Memory B cell (primary cell): Measurements from ENCODE around the gene NRXN3.

Experiments
- ATAC-seq: fragments of 150-1000 bp; cut with Tn5 transposase; 2 replicates; pipeline ENCODE4 v1.10.0; 2021; ENCODE audit warnings: low read depth, mild to moderate bottlenecking, moderate library complexity
- DNase-seq, 2 donors: peaks; one replicate each; pipeline ENCODE4 v3.0.0; 2022; ENCODE audit warnings: low spot score in 2 of 2
- H3K27ac Mint-ChIP-seq: one replicate; pipeline ENCODE4 v1.8.0; 2022; ENCODE audit warnings: mild to moderate bottlenecking, moderate library complexity, mixed read lengths
- H3K27me3 Mint-ChIP-seq: one replicate; pipeline ENCODE4 v1.8.0; 2022; ENCODE audit warnings: mixed read lengths
- H3K36me3 Mint-ChIP-seq: one replicate; pipeline ENCODE4 v1.8.0; 2022; ENCODE audit warnings: mild to moderate bottlenecking, mixed read lengths
- H3K4me1 Mint-ChIP-seq: one replicate; pipeline ENCODE4 v1.8.0; 2022; ENCODE audit warnings: mixed read lengths
- H3K4me3 Mint-ChIP-seq: one replicate; pipeline ENCODE4 v1.8.0; 2022; ENCODE audit warnings: mild to moderate bottlenecking, moderate library complexity, mixed read lengths
- H3K9me3 Mint-ChIP-seq: one replicate; pipeline ENCODE4 v1.8.0; 2022; ENCODE audit warnings: mixed read lengths

Gene NRXN3

DNA sequence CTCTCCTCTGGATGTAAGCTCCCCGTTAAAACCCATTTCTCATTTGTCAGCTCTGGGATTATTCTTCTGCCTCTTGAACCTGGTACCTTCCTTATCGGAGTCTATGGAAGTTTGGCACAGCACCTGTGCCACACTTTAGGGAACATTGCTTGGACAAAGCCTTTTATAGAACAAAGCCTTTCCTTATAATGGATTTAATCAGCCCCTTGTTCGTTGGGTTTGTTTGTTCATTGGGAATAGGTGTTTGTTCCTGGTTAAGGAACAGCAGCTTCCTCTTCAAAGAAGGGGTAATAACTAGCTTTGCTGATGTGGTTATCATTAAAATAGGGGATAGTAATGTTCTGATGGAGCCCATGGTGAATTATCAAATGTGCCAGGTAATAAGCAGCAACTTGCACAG is 70.4 kb downstream of the NRXN3 start:
- no peak for DNase-seq
- Mint-ChIP-seq H3K27me3 (no peaks in the 10 kb centered on the region), H3K4me3 (no peak overlapping the region), H3K27ac (no peak overlapping the region), H3K4me1 (no peaks in the 10 kb centered on the region), H3K36me3 (no peaks in the 10 kb centered on the region), H3K9me3 (no peaks in the 10 kb centered on the region)
- no peak for ATAC-seq

DNA sequence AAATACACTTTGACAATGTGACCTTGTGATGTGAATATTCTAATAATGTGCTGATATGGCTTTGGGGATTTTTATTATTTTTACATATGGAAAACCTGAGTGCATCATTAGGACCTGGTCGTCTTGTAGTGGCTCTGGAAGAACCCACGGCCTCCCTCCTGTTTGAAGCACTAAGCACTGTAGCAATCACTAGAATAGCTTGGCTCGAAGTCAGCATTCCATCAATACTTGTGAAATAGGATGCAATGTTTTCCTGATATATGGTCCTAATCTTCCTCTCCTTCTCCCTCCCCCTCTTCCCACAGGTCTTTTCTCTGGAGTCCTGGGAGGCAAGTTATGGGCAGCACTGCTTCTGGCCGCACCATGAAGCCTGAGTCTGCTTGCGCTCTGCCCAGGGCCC is 71.9 kb downstream of the NRXN3 start:
- Mint-ChIP-seq H3K27ac (no peak overlapping the region), H3K4me1 (no peaks in the 10 kb centered on the region), H3K9me3 (no peaks in the 10 kb centered on the region), H3K4me3 (no peak overlapping the region), H3K27me3 (no peaks in the 10 kb centered on the region), H3K36me3 (no peaks in the 10 kb centered on the region)
- no peak for DNase-seq
- no peak for ATAC-seq

DNA sequence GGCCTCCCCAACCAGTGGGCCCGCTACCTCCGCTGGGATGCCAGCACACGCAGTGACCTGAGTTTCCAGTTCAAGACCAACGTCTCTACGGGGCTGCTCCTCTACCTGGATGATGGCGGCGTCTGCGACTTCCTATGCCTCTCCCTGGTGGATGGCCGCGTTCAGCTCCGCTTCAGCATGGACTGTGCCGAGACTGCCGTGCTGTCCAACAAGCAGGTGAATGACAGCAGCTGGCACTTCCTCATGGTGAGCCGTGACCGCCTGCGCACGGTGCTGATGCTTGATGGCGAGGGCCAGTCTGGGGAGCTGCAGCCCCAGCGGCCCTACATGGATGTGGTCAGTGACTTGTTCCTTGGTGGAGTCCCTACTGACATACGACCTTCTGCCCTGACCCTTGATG is 73.0 kb downstream of the NRXN3 start:
- DNase-seq (no peak), ATAC-seq (no peak)
- Mint-ChIP-seq H3K4me1 (no peaks in the 10 kb centered on the region), H3K4me3 (no peak overlapping the region), H3K27ac (no peak overlapping the region), H3K36me3 (no peaks in the 10 kb centered on the region), H3K9me3 (no peaks in the 10 kb centered on the region), H3K27me3 (no peaks in the 10 kb centered on the region)

DNA sequence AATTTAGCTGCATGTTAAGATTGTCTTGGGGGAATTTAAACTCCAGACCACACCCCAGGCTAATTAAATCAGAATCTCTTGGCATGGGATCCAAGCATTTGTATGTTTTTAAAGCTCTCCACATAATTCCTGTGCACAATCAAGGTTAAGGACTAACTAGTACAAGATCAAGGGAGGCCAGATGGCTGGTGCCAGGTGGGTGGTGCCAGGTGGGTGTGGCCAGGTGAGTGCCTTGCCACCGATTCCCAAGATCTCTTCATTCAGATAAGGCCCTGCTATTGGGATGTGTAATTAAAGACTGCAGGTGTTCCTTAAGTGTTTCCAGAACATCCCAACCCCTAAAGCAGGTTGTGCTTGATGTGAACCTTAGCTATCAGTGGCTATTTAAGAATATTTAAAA is 75.1 kb downstream of the NRXN3 start:
- no peak for DNase-seq
- H3K9me3 Mint-ChIP-seq, result no peaks in the 10 kb centered on the region
- H3K4me1 Mint-ChIP-seq, result no peaks in the 10 kb centered on the region
- no peak overlapping the region for H3K27ac Mint-ChIP-seq
- H3K4me3 Mint-ChIP-seq, result no peak overlapping the region
- H3K36me3 Mint-ChIP-seq, result no peaks in the 10 kb centered on the region
- no peak for ATAC-seq
- H3K27me3 Mint-ChIP-seq, result no peaks in the 10 kb centered on the region

DNA sequence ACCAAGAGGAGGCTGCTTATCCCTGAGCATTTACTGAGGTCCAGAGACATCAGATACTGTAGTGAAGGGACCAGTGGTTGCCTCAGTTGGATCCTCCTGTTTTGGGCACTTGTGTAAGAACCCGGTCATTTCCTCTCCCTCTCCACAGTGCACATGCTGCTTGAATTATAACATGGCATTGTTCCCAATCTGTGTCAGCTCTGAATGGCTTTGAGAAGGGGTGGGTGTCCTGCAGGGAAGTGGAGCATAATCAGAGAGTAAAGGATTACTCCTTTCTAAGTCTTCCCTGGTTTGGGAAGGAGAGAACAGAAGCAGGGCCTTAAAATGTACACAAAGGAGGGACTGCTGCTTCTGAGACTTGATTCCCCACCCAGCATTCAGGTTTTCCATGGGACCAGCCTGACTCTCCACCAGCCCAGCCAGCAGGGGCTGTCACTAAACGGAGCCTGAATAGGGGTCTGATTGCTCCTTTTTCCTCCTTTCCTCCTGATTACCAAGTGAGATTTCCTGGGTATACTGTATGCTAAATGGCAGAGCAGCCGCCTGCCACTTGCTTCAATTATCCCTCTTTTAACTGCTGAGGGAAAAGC is 78.4 kb downstream of the NRXN3 start:
- Mint-ChIP-seq H3K4me1 (no peaks in the 10 kb centered on the region), H3K4me3 (no peak overlapping the region), H3K27me3 (no peaks in the 10 kb centered on the region), H3K9me3 (no peaks in the 10 kb centered on the region), H3K27ac (no peak overlapping the region), H3K36me3 (no peaks in the 10 kb centered on the region)
- DNase-seq (no peak), ATAC-seq (no peak)

DNA sequence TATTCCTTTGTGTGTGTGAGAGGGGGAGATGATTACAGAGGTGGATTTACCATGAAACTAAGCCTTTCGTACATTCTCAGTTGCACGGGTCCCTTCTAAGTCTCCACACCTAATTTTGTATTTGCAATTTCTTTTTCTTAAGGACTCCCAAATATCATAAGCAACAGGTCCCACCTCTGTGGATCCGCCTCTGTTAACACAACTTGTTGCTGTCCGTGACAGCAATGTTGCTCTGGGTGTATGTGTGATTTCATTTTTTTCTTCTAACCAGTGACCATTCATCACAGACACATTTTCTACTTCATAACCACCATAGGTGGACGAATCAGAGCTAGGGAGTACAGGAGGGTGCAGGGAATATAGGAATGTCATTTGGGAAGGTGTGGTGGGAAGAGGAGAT is 81.1 kb downstream of the NRXN3 start:
- Mint-ChIP-seq H3K9me3 (no peaks in the 10 kb centered on the region), H3K27me3 (no peaks in the 10 kb centered on the region), H3K36me3 (no peaks in the 10 kb centered on the region), H3K27ac (no peak overlapping the region), H3K4me1 (no peaks in the 10 kb centered on the region), H3K4me3 (no peak overlapping the region)
- ATAC-seq (no peak), DNase-seq (no peak)

DNA sequence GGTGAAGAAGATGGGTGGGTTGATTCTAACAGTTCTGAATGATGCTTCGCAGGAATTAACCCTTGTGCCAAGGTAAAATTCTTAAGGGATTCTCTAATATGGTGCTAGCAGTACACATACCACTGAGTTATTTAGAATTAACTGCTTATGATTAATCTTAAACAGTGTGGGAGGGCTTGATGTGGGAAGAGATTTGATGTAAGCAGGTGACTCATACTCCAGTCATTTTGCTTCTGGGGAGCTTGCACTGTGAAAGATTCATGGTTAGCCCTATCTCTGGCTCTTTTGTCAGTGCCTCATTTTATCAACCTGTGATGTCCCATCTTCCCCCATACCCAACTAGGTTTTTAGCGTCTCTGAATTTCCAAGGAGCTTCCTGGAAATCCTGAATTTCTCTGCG is 83.8 kb downstream of the NRXN3 start:
- no peak for ATAC-seq
- Mint-ChIP-seq H3K9me3 (peaks cover 3% of the 10 kb centered on the region), H3K4me1 (no peaks in the 10 kb centered on the region), H3K4me3 (no peak overlapping the region), H3K36me3 (no peaks in the 10 kb centered on the region), H3K27ac (no peak overlapping the region), H3K27me3 (no peaks in the 10 kb centered on the region)
- no peak for DNase-seq

DNA sequence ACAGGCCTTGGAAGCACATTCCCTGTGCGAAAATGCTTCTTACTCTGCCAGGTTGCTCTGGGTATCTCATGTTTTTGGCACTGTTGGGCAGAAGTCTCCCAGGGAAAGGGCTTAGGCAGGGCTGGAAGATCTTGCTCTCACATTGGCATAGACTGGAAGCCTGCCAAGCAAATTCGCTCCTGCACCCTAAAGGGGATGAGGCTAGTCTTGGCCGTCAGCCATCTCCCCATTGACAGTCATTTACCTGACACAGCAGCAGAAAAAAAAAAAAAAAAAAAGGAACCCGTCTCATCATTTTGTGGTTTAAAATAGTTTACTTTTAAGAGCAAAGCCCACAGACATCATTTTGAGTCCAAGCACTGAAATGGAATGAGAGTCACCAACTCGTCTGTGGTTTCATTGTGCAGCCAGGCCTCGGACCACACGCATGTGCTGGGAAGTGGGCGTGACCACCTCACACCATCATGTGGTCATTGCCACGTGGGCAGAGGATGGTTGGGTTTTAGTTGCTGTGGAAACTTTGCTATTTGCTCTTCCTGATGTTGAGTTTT is 84.8 kb downstream of the NRXN3 start:
- no peaks in the 10 kb centered on the region for H3K27me3 Mint-ChIP-seq
- DNase-seq (no peak), ATAC-seq (no peak)
- H3K4me1 Mint-ChIP-seq, result no peaks in the 10 kb centered on the region
- H3K9me3 Mint-ChIP-seq, result peaks cover 3% of the 10 kb centered on the region
- H3K36me3 Mint-ChIP-seq, result no peaks in the 10 kb centered on the region
- no peak overlapping the region for H3K4me3 Mint-ChIP-seq
- no peak overlapping the region for H3K27ac Mint-ChIP-seq

DNA sequence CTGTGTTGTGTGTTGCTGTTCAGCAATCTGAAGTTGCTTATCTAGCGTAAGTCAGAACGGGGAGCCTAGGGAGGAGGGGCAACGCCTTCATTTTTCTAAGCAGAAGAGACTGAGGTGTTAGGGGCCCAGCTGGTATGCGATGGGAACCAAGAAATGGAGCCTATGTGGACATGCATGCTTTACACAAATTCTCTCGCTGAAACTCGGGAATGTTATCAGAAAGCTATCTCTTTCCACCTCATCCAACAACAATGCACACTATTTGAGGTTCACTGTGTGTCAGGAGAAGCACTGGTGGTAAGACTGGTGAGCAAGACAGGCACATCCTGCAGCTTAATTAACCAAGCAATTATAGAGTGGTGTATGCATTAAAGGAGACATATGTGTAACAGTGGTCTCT is 89.7 kb downstream of the NRXN3 start:
- no peak overlapping the region for H3K27ac Mint-ChIP-seq
- ATAC-seq, result no peak

DNA sequence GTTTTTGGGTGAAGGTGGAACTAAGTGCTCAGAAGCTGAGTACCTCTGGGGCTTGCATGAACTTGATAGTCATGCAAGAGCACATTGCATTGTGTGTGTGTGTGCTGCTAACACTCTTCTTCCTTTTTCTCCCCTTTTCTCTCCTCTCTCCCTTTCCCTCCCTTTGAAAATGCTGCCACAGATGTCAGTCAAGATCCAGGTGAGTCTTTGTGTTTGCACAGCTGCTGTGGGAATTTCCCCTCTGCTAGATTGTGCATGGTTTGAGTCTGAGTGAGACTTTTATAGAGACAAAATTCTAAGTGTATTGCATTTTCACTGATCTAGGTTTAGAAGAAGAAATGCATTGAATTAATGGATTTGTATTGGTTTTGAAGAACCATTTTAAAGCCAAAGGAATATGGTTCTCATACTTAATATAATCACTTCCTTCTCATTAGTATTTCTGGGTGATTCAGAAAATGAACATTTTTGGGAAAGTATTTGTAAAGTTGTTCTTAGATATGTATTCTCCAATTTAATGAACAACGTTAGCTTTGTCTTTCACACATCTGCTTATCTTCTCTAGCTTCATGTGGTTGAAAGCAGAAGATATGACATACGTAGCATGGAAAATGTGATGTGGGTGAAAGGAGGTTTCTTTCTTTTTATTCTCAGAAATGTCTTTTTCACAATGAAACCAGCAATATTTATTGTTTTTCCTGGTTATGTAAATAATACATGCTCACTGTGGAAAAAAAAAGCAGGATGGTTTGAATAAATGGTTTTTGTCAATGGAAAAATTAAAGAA is 108.5 kb downstream of the NRXN3 start:
- DNase-seq, result no peak
- H3K4me1 Mint-ChIP-seq, result no peaks in the 10 kb centered on the region
- no peaks in the 10 kb centered on the region for H3K36me3 Mint-ChIP-seq
- ATAC-seq, result no peak
- H3K9me3 Mint-ChIP-seq, result no peaks in the 10 kb centered on the region
- H3K4me3 Mint-ChIP-seq, result no peak overlapping the region
- no peak overlapping the region for H3K27ac Mint-ChIP-seq
- no peaks in the 10 kb centered on the region for H3K27me3 Mint-ChIP-seq

More for the DNA sequence above, 89.7 kb downstream of the NRXN3 start:
- Mint-ChIP-seq H3K9me3 (peaks cover 7% of the 10 kb centered on the region), H3K4me3 (no peak overlapping the region), H3K27me3 (no peaks in the 10 kb centered on the region), H3K36me3 (no peaks in the 10 kb centered on the region), H3K4me1 (no peaks in the 10 kb centered on the region)
- no peak for DNase-seq

DNA sequence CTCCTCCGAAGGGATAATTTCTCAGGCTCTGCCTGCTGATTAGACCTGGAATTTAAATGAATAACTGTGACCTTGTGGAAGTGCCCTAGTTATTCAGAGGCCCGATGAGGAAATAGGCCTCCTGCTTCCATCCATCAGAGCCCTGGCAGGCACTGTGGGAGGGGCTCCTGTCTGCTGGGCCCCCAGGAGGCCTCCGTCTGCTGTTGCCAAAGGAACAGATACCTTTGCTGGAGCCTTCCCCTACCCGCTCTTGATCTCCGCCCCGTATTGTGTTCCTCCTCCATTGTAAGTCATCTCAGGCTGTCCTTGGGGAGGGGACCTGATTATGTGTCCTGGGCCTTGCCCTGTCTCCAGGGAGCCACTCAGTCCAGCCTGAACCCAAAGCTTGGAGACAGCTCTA is 112.3 kb downstream of the NRXN3 start:
- DNase-seq (no peak), ATAC-seq (no peak)
- H3K27me3 Mint-ChIP-seq, result peaks cover 4% of the 10 kb centered on the region
- H3K4me3 Mint-ChIP-seq, result no peak overlapping the region
- no peaks in the 10 kb centered on the region for H3K9me3 Mint-ChIP-seq
- H3K27ac Mint-ChIP-seq, result no peak overlapping the region
- H3K4me1 Mint-ChIP-seq, result no peaks in the 10 kb centered on the region
- H3K36me3 Mint-ChIP-seq, result no peaks in the 10 kb centered on the region

DNA sequence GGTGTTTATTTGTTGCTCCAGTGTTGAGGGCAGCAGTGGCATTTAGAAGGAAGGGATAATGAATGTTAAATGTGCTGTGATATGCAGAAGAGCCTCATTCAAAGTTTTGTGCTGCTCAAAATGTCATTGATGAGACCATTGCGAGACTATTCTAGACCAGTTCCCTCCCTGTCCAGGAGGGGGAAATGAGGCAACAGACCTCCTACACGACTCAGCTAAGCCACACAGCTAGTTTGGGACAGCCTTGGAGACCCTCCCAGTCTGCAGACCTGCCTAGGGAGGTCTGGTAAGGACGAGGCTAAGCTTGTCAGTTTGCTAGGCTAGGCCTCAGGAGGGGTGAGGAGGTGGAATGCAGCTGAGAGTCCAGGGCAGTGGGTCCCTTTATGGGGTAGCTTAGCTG is 116.0 kb downstream of the NRXN3 start:
- Mint-ChIP-seq H3K36me3 (no peaks in the 10 kb centered on the region), H3K27me3 (peaks cover 4% of the 10 kb centered on the region), H3K27ac (no peak overlapping the region), H3K4me3 (no peak overlapping the region), H3K4me1 (no peaks in the 10 kb centered on the region), H3K9me3 (no peaks in the 10 kb centered on the region)
- DNase-seq (no peak), ATAC-seq (no peak)

DNA sequence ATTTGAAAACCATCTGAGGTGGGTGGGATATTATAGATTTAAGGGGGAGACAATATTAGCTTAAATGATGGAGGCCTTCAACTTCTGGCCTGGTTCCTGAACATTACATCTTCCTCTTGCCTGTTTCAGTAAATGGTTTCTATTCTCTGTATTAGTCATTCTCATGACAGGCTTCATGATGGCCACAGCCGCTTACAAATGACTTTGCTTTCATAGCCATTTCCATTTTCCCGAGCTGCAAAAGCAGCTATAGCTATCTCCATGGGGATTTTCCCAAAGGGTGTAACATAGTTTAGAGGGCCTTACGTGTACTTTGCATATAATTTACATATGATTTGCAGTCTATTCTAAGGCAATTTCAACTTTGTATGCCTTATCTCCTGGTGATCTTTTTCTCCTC is 121.8 kb downstream of the NRXN3 start:
- ATAC-seq, result no peak
- Mint-ChIP-seq H3K4me1 (no peaks in the 10 kb centered on the region), H3K27me3 (peaks cover 5% of the 10 kb centered on the region), H3K27ac (no peak overlapping the region), H3K4me3 (no peak overlapping the region), H3K36me3 (no peaks in the 10 kb centered on the region), H3K9me3 (peaks cover 4% of the 10 kb centered on the region)
- no peak for DNase-seq

DNA sequence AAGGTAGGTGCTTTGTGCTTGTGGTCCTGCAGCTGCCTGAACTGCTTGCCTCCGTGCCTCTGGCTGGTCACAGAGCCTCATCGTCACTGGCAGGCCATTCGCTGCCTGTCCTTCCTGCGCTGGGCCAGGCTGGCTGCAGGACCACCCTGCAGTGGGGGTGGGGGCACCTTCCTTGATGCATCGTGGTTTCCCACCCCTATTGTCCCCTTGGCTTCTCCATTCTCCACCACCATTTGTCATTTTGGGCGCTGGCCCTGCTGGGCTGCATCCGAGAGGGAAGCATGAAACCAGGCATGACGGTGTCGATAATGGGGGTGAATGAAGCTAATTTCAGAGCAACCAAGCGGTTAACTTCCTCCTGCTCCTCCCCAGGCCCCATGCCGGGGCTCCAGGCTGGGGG is 127.7 kb downstream of the NRXN3 start:
- Mint-ChIP-seq H3K36me3 (no peaks in the 10 kb centered on the region), H3K27ac (no peak overlapping the region), H3K9me3 (peaks cover 6% of the 10 kb centered on the region), H3K4me1 (no peaks in the 10 kb centered on the region), H3K27me3 (peaks cover 10% of the 10 kb centered on the region), H3K4me3 (no peak overlapping the region)
- ATAC-seq, result no peak
- no peak for DNase-seq

DNA sequence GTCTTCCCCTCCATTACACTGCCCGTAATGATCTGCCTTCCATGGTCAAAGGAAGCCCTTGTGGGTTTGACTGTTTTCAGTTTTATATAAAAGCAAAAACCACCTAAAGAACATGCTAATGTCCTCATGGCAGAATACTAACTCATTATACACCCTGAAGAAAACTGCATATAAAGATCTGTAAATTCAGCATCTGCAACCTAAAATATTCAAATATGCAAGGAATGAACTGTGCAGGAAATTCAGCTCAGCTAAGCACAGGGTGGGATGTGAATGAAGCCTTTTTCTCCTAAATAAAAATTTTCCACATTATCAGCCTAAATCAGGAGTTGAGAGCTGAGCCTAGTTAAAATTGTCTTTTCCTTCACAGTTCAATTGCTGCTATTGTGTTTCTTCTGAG is 128.1 kb downstream of the NRXN3 start:
- H3K36me3 Mint-ChIP-seq, result no peaks in the 10 kb centered on the region
- peaks cover 7% of the 10 kb centered on the region for H3K9me3 Mint-ChIP-seq
- H3K4me3 Mint-ChIP-seq, result no peak overlapping the region
- peaks cover 8% of the 10 kb centered on the region for H3K27me3 Mint-ChIP-seq
- DNase-seq, result no peak
- no peak overlapping the region for H3K27ac Mint-ChIP-seq
- H3K4me1 Mint-ChIP-seq, result no peaks in the 10 kb centered on the region
- ATAC-seq, result no peak
